H9 (cell line): ENCODE results near the gene RBPJL. TPM values are rescaled to one million over a fixed set of nuclear protein-coding genes. Genes with fewer than 3 reads are reported as not detected.

Experiments used
- DNase-seq: peaks from one replicate; pipeline ENCODE4 v3.0.0-alpha.2; 2017
- H2AFZ ChIP-seq: one replicate; pipeline ENCODE4 v1.6.1; 2013; ENCODE audit warnings: mild to moderate bottlenecking, low read length, control low read depth, moderate library complexity
- H2AK5ac ChIP-seq: 2 replicates; pipeline ENCODE4 v1.6.1; 2013; ENCODE audit warnings: low read length, control low read depth, mixed read lengths; ENCODE audit not compliant: insufficient read length
- H2BK120ac ChIP-seq: one replicate; pipeline ENCODE4 v1.6.1; 2013; ENCODE audit warnings: low read depth, mild to moderate bottlenecking, low read length, control low read depth, inconsistent platforms; ENCODE audit not compliant: poor library complexity, severe bottlenecking
- H2BK12ac ChIP-seq: 2 replicates; pipeline ENCODE4 v1.6.1; 2013; ENCODE audit warnings: low read length, control low read depth, mixed read lengths, low read depth; ENCODE audit not compliant: insufficient read length
- H2BK15ac ChIP-seq: 2 replicates; pipeline ENCODE4 v1.6.1; 2013; ENCODE audit warnings: low read depth, low read length, control low read depth
- H2BK20ac ChIP-seq: one replicate; pipeline ENCODE4 v1.6.1; 2013; ENCODE audit warnings: low read depth, mild to moderate bottlenecking, low read length, control low read depth, inconsistent platforms; ENCODE audit not compliant: poor library complexity, severe bottlenecking
- H2BK5ac ChIP-seq: 2 replicates; pipeline ENCODE4 v1.6.1; 2013; ENCODE audit warnings: low read length, control low read depth, mixed read lengths; ENCODE audit not compliant: insufficient read length
- H3K14ac ChIP-seq: 2 replicates; pipeline ENCODE4 v1.6.1; 2013; ENCODE audit warnings: low read length, control low read depth; ENCODE audit not compliant: insufficient read depth
- H3K18ac ChIP-seq: 2 replicates; pipeline ENCODE4 v1.6.1; 2013; ENCODE audit warnings: low read depth, mild to moderate bottlenecking, mixed read lengths, low read length, control low read depth; ENCODE audit not compliant: insufficient read length
- H3K23ac ChIP-seq: 2 replicates; pipeline ENCODE4 v1.6.1; 2013; ENCODE audit warnings: low read length, control low read depth, mixed read lengths, low read depth; ENCODE audit not compliant: insufficient read length
- H3K23me2 ChIP-seq: 2 replicates; pipeline ENCODE4 v1.6.1; 2013; ENCODE audit warnings: low read depth, mild to moderate bottlenecking, mixed read lengths, low read length, control low read depth; ENCODE audit not compliant: insufficient read length, poor library complexity, severe bottlenecking
- H3K27ac ChIP-seq: 2 replicates; pipeline ENCODE4 v1.5.1; 2013; ENCODE audit warnings: low read length, control low read depth, mixed read lengths, low read depth; ENCODE audit not compliant: insufficient read length
- H3K27me3 ChIP-seq: 2 replicates; pipeline ENCODE4 v1.6.1; 2013; ENCODE audit warnings: low read length, control low read depth, inconsistent platforms; ENCODE audit not compliant: insufficient read depth
- H3K4ac ChIP-seq: 2 replicates; pipeline ENCODE4 v1.6.1; 2013; ENCODE audit warnings: low read depth, mild to moderate bottlenecking, control low read depth, inconsistent platforms, low read length, moderate library complexity
- H3K4me1 ChIP-seq: 2 replicates; pipeline ENCODE4 v1.6.1; 2013; ENCODE audit warnings: low read length, control low read depth, inconsistent platforms; ENCODE audit not compliant: insufficient read depth
- H3K4me2 ChIP-seq: 2 replicates; pipeline ENCODE4 v1.6.1; 2013; ENCODE audit warnings: low read length, control low read depth, mixed read lengths; ENCODE audit not compliant: insufficient read length, insufficient read depth
- H3K56ac ChIP-seq: 2 replicates; pipeline ENCODE4 v1.6.1; 2013; ENCODE audit warnings: low read depth, mild to moderate bottlenecking, mixed read lengths, low read length, control low read depth; ENCODE audit not compliant: insufficient read length
- H3K79me1 ChIP-seq: 2 replicates; pipeline ENCODE4 v1.6.1; 2013; ENCODE audit warnings: low read depth, mild to moderate bottlenecking, moderate library complexity, low read length, control low read depth, inconsistent platforms; ENCODE audit not compliant: insufficient read depth, poor library complexity, severe bottlenecking
- H3K79me2 ChIP-seq: 2 replicates; pipeline ENCODE4 v1.6.1; 2013; ENCODE audit warnings: low read length, control low read depth, inconsistent platforms; ENCODE audit not compliant: insufficient read depth
- H3K9ac ChIP-seq: 2 replicates; pipeline ENCODE4 v1.6.1; 2013; ENCODE audit warnings: low read length, control low read depth, mixed read lengths; ENCODE audit not compliant: insufficient read length; ENCODE audit errors: extremely low read depth
- H3K9me3 ChIP-seq: one replicate; pipeline ENCODE4 v1.6.1; 2013; ENCODE audit warnings: low read depth, low read length, inconsistent platforms; ENCODE audit not compliant: control insufficient read depth
- H3T11ph ChIP-seq: one replicate; pipeline ENCODE4 v1.6.1; 2013; ENCODE audit warnings: mild to moderate bottlenecking, low read length, control low read depth, inconsistent platforms
- H4K20me1 ChIP-seq: one replicate; pipeline ENCODE4 v1.6.1; 2013; ENCODE audit not compliant: control insufficient read depth, insufficient read length, insufficient read depth
- H4K5ac ChIP-seq: 2 replicates; pipeline ENCODE4 v1.6.1; 2013; ENCODE audit warnings: low read depth, mild to moderate bottlenecking, mixed read lengths, low read length, control low read depth; ENCODE audit not compliant: insufficient read length
- H4K8ac ChIP-seq: replicated peaks from 2 replicates; pipeline ENCODE4 v1.6.1; 2013; ENCODE audit warnings: low read length, control low read depth, mixed read lengths, low read depth; ENCODE audit not compliant: insufficient read length
- H4K91ac ChIP-seq: 2 replicates; pipeline ENCODE4 v1.6.1; 2013; ENCODE audit warnings: low read depth, mild to moderate bottlenecking, moderate library complexity, mixed read lengths, low read length, control low read depth; ENCODE audit not compliant: insufficient read length
- H3K27ac Mint-ChIP-seq, 3 experiments: 2 replicates in 2 of 3; 3 replicates in 1 of 3; pipeline ENCODE4 v1.8.0; 2020 to 2021; ENCODE audit warnings: mixed read lengths in 3 of 3, mild to moderate bottlenecking in 1 of 3, moderate library complexity in 1 of 3
- H3K27me3 Mint-ChIP-seq: 2 replicates; pipeline ENCODE4 v1.8.0; 2021; ENCODE audit warnings: low read depth, mild to moderate bottlenecking, moderate library complexity, mixed read lengths
- H3K36me3 Mint-ChIP-seq, 3 experiments: 2 replicates in 2 of 3; 3 replicates in 1 of 3; pipeline ENCODE4 v1.8.0; 2020 to 2021; ENCODE audit warnings: low read depth in 3 of 3, mixed read lengths in 3 of 3; ENCODE audit not compliant: insufficient read depth in 1 of 3
- H3K4me1 Mint-ChIP-seq, 2 experiments: 2 replicates each; pipeline ENCODE4 v1.8.0; 2020; ENCODE audit warnings: mixed read lengths in 2 of 2
- H3K4me3 Mint-ChIP-seq, 2 experiments: 2 replicates in 1 of 2; 3 replicates in 1 of 2; pipeline ENCODE4 v1.8.0; 2020 to 2021; ENCODE audit warnings: mild to moderate bottlenecking in 2 of 2, mixed read lengths in 2 of 2, moderate library complexity in 1 of 2
- H3K9me3 Mint-ChIP-seq, 2 experiments: 2 replicates in 1 of 2; 3 replicates in 1 of 2; pipeline ENCODE4 v1.8.0; 2020; ENCODE audit warnings: mild to moderate bottlenecking in 2 of 2, mixed read lengths in 2 of 2, moderate library complexity in 1 of 2
- CTCF ChIP-seq: fragments of 200-600 bp; sonication (generic); conservative IDR thresholded peaks from 3 replicates; pipeline ENCODE4 v1.8.0; 2021; ENCODE audit warnings: antibody characterized with exemption, mild to moderate bottlenecking
- WGBS: extraction: QIAGEN DNeasy Blood & Tissue Kit; methylation state at CpG from one replicate; pipeline ENCODE4 v1.1.7; 2013; ENCODE audit warnings: missing lambda C conversion rate, low lambda C conversion rate, mixed read lengths; ENCODE audit not compliant: insufficient read length; ENCODE audit errors: extremely low coverage; 5-methylcytosine and 5-hydroxymethylcytosine counted together
- total RNA-seq: library from RNA; stranded (reverse); gene quantifications from 2 replicates; pipeline ENCODE4 v1.2.1, GENCODE V29; 2021

RBPJL gene
- total RNA-seq, 1 experiment from 2014 or later, result 0.28 TPM

- Mint-ChIP-seq H3K4me3 (no peak overlapping the region), H3K4me1 (peaks cover 16 to 21% of the 10 kb centered on the region in 2 experiments)
These were observed 49.5 kb upstream of the RBPJL start for GRCh38 chr20:45257161-45257560.

More at GRCh38 chr20:45257161-45257560, 49.5 kb upstream of the RBPJL start:
- H2BK12ac ChIP-seq, result no peak overlapping the region
- no CpG with 5 or more reads among the region's 3 CpGs for WGBS
- H3K9ac ChIP-seq, result no peak overlapping the region
- no peak overlapping the region for H3K56ac ChIP-seq
- H3K4me2 ChIP-seq, result no peak overlapping the region
- no peak for TF ChIP-seq CTCF
- no peaks in the 10 kb centered on the region for H3K9me3 ChIP-seq
- H3K27me3 Mint-ChIP-seq, result peaks cover 7% of the 10 kb centered on the region
- no peaks in the 10 kb centered on the region for H3K23me2 ChIP-seq
- H2BK20ac ChIP-seq, result no peak overlapping the region
- H3K79me2 ChIP-seq, result no peaks in the 10 kb centered on the region
- H3K27ac Mint-ChIP-seq, result no peak overlapping the region
- H2BK5ac ChIP-seq, result no peak overlapping the region
- H3K27ac ChIP-seq, result no peak overlapping the region
- H3T11ph ChIP-seq, result no peak overlapping the region
- H4K8ac ChIP-seq, result no peak overlapping the region
- H3K36me3 Mint-ChIP-seq, result no peaks in the 10 kb centered on the region
- H3K18ac ChIP-seq, result no peak overlapping the region
- H3K79me1 ChIP-seq, result no peaks in the 10 kb centered on the region
- H4K5ac ChIP-seq, result no peak overlapping the region
- no peak overlapping the region for H2BK15ac ChIP-seq
- DNase-seq, result no peak
- no peak overlapping the region for H3K4ac ChIP-seq
- peaks cover 4% of the 10 kb centered on the region; the same call in 1 of the 2 replicates for H3K4me1 ChIP-seq
- H2BK120ac ChIP-seq, result no peak overlapping the region
- no peak overlapping the region for H3K23ac ChIP-seq
- no peaks in the 10 kb centered on the region for H3K9me3 Mint-ChIP-seq
- no peak overlapping the region for H4K91ac ChIP-seq
- H4K20me1 ChIP-seq, result no peaks in the 10 kb centered on the region
- H2AK5ac ChIP-seq, result no peak overlapping the region
- no peaks in the 10 kb centered on the region for H3K27me3 ChIP-seq
- H2AFZ ChIP-seq, result no peak overlapping the region
- no peak overlapping the region for H3K14ac ChIP-seq
